Neural cell (in vitro differentiated cells): ENCODE results near the gene TMEFF2.

Experiments
- EP300 ChIP-seq: fragments of 450-650 bp; conservative IDR thresholded peaks from 2 replicates; pipeline ENCODE4 v1.6.1; 2014; ENCODE audit warnings: antibody characterized with exemption, mild to moderate bottlenecking, moderate library complexity; ENCODE audit not compliant: poor library complexity, severe bottlenecking
- EZH2 ChIP-seq: fragments of 200-600, 300-800 bp; shearing (Covaris generic), sonication (generic); IDR thresholded peaks from 2 replicates; pipeline ENCODE4 v1.6.1; 2014; ENCODE audit warnings: antibody characterized with exemption, low read length, borderline replicate concordance, mild to moderate bottlenecking; ENCODE audit not compliant: insufficient read depth, poor library complexity, severe bottlenecking
- MXI1 ChIP-seq: fragments of 450-650 bp; conservative IDR thresholded peaks from 2 replicates; pipeline ENCODE4 v1.6.1; 2014; ENCODE audit warnings: antibody characterized with exemption, mild to moderate bottlenecking; ENCODE audit not compliant: poor library complexity, severe bottlenecking
- POLR2AphosphoS5 ChIP-seq: IDR thresholded peaks from 2 replicates; pipeline ENCODE4 v1.6.1; 2012
- SMC3 ChIP-seq: fragments of 450-650 bp; conservative IDR thresholded peaks from 2 replicates; pipeline ENCODE4 v1.6.1; 2014; ENCODE audit warnings: antibody characterized with exemption, mild to moderate bottlenecking, moderate library complexity; ENCODE audit not compliant: poor library complexity
- TAF1 ChIP-seq: IDR thresholded peaks from 2 replicates; pipeline ENCODE4 v1.6.1; 2012; ENCODE audit warnings: low read depth
- TF ChIP-seq, protein P1 (sequence below): fragments of 450-650 bp; IDR thresholded peaks from 2 replicates; pipeline ENCODE4 v1.5.1; 2014; ENCODE audit warnings: antibody characterized with exemption, mild to moderate bottlenecking, moderate library complexity; ENCODE audit not compliant: poor library complexity, severe bottlenecking
- TF ChIP-seq, protein P2 (sequence below): IDR thresholded peaks from 2 replicates; pipeline ENCODE4 v1.6.1; 2012; ENCODE audit warnings: borderline replicate concordance

DNA sequence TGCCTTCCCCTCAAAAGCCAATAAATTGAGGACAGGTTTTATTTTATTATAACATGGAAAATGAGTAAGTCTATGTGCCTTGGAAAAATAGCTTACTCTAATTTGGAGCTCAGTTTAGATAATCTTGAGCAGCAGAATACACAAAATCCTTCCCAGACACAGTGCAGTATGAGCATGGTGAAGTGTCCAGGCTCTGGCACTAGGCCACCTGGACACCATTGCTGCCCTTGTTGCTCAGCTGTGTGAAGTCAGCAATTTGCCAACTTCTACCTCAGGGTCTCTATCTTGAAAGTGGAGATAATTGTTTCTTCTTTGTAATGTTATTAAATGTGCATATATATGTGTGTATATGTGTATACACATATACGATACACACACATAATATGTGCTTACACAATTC, 242.9 kb downstream of the TMEFF2 start:
- TF ChIP-seq, protein P1, sequence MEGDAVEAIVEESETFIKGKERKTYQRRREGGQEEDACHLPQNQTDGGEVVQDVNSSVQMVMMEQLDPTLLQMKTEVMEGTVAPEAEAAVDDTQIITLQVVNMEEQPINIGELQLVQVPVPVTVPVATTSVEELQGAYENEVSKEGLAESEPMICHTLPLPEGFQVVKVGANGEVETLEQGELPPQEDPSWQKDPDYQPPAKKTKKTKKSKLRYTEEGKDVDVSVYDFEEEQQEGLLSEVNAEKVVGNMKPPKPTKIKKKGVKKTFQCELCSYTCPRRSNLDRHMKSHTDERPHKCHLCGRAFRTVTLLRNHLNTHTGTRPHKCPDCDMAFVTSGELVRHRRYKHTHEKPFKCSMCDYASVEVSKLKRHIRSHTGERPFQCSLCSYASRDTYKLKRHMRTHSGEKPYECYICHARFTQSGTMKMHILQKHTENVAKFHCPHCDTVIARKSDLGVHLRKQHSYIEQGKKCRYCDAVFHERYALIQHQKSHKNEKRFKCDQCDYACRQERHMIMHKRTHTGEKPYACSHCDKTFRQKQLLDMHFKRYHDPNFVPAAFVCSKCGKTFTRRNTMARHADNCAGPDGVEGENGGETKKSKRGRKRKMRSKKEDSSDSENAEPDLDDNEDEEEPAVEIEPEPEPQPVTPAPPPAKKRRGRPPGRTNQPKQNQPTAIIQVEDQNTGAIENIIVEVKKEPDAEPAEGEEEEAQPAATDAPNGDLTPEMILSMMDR = no peak
- no peak for TF ChIP-seq EP300
- TF ChIP-seq, protein P2, sequence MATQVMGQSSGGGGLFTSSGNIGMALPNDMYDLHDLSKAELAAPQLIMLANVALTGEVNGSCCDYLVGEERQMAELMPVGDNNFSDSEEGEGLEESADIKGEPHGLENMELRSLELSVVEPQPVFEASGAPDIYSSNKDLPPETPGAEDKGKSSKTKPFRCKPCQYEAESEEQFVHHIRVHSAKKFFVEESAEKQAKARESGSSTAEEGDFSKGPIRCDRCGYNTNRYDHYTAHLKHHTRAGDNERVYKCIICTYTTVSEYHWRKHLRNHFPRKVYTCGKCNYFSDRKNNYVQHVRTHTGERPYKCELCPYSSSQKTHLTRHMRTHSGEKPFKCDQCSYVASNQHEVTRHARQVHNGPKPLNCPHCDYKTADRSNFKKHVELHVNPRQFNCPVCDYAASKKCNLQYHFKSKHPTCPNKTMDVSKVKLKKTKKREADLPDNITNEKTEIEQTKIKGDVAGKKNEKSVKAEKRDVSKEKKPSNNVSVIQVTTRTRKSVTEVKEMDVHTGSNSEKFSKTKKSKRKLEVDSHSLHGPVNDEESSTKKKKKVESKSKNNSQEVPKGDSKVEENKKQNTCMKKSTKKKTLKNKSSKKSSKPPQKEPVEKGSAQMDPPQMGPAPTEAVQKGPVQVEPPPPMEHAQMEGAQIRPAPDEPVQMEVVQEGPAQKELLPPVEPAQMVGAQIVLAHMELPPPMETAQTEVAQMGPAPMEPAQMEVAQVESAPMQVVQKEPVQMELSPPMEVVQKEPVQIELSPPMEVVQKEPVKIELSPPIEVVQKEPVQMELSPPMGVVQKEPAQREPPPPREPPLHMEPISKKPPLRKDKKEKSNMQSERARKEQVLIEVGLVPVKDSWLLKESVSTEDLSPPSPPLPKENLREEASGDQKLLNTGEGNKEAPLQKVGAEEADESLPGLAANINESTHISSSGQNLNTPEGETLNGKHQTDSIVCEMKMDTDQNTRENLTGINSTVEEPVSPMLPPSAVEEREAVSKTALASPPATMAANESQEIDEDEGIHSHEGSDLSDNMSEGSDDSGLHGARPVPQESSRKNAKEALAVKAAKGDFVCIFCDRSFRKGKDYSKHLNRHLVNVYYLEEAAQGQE = no peak
- TF ChIP-seq POLR2AphosphoS5 = no peak
- TF ChIP-seq MXI1 = no peak
- TF ChIP-seq EZH2 = no peak
- no peak for TF ChIP-seq SMC3
- TF ChIP-seq TAF1 = no peak
